ENCODE measurements around the gene IRS1. TPM values are rescaled to one million over a fixed set of nuclear protein-coding genes. Genes with fewer than 3 reads are reported as not detected.

IRS1 gene
- total and polyA plus RNA-seq, 2 of the 4 experiments (the other 2 are of a cell fraction) = 21.1 to 37.1 TPM

- in situ Hi-C loops (cut with MboI; ENCODE audit: low sequenced_read_pairs) = no loop called here
Observed at GRCh38 chr2:226736382-226736781, 63.2 kb downstream of the IRS1 start.

More at GRCh38 chr2:226736382-226736781, 63.2 kb downstream of the IRS1 start:
- Histone ChIP-seq H3K9ac (ENCODE audit: low read depth, low read length) (no peak overlapping the region), H3K9me3 (ENCODE audit: control insufficient read depth, insufficient read depth, low read length) (no peaks in the 10 kb centered on the region; the same call in 1 of the 2 replicates), H2BK5ac (ENCODE audit: low read depth, low read length, poor library complexity, severe bottlenecking) (no peak overlapping the region), H3K27me3 (ENCODE audit: control insufficient read depth, insufficient read depth, low read length) (no peaks in the 10 kb centered on the region), H4K5ac (ENCODE audit: low read depth, low read length) (no peak overlapping the region), H3K79me1 (ENCODE audit: low read depth in 1 of 2, low read length in 2 of 2) (peaks cover 47 to 70% of the 10 kb centered on the region in 2 experiments), H3K56ac (ENCODE audit: extremely low read depth, insufficient read depth, low read length) (no peak overlapping the region), H3K4ac (ENCODE audit: low read depth, low read length) (no peak overlapping the region), H2AK9ac (replicated peaks; ENCODE audit: low read depth, low read length, poor library complexity) (no peak overlapping the region), H2BK120ac (ENCODE audit: low read depth, low read length) (no peak overlapping the region), H3K4me2 (ENCODE audit: low read depth, low read length) (no peak overlapping the region), H2AK5ac (ENCODE audit: low read depth, low read length) (no peak overlapping the region), H4K8ac (ENCODE audit: low read depth in 2 of 2, low read length in 2 of 2) (no peak overlapping the region), H3K4me1 (ENCODE audit: control insufficient read depth, insufficient read depth, low read length) (peaks cover 14% of the 10 kb centered on the region), H3K14ac (replicated peaks; ENCODE audit: low read depth, low read length) (no peak overlapping the region), H3K23ac (ENCODE audit: low read depth, low read length) (no peak overlapping the region), H3K18ac (ENCODE audit: low read depth, low read length) (no peak overlapping the region), H4K20me1 (ENCODE audit: insufficient read depth, low read length) (peaks cover 40% of the 10 kb centered on the region), H2AFZ (replicated peaks; ENCODE audit: low read length, poor library complexity) (no peak overlapping the region), H3K4me3 (ENCODE audit: insufficient read depth, low read depth, low read length) (no peak overlapping the region), H4K91ac (ENCODE audit: insufficient read depth, low read depth, low read length) (no peak overlapping the region), H3K27ac (ENCODE audit: insufficient read depth, low read length) (no peak overlapping the region), H2BK20ac (ENCODE audit: low read depth, low read length) (no peak overlapping the region), H3K9me1 (ENCODE audit: insufficient read depth, low read length) (peaks cover 12% of the 10 kb centered on the region), H3K36me3 (ENCODE audit: control insufficient read depth, insufficient read depth, low read length) (peaks cover 26% of the 10 kb centered on the region), H2BK15ac (ENCODE audit: low read depth, low read length) (no peak overlapping the region)
- intact Hi-C loops (cut with micrococcal nuclease) = no loop called here
- CTCF ChIA-PET = interaction anchor here (1.5 kb wide), 1 partner anchor 66 kb away, joined by 3 read pairs; no protein-coding TSS in a partner anchor
- WGBS, 2 experiments (ENCODE audit: extremely low coverage in 2 of 2, insufficient read length in 1 of 2) = no CpG with 5 or more reads among the region's 4 CpGs
- ATAC-seq (ENCODE audit: low read depth) (no peak), DNase-seq (no peak)
- dilution Hi-C loops (cut with HindIII; ENCODE audit: low sequenced_read_pairs, unreplicated experiment) = no loop called here
- TF ChIP-seq CEBPB (IDR thresholded peaks at IDR 0.05; ENCODE audit: low read depth, low read length) (no peak), RFX5 (IDR thresholded peaks at IDR 0.05; ENCODE audit: low read depth, low read length) (peak; percentile 68; the same call in 1 of the 2 replicates), NFE2L2 (IDR thresholded peaks at IDR 0.05; ENCODE audit: low read depth, low read length) (no peak)
- no TSS peak for BruUV-seq (replicated peaks)
- POLR2A ChIA-PET (ENCODE audit: unreplicated experiment) = interaction anchor here (1.0 kb wide), 1 partner anchor 63 kb away, joined by 11 read pairs; the partner anchor contains the start of gene IRS1

Data from IMR-90 (cell line).